Activated CD4-positive, alpha-beta T cell treated with anti-CD3 and anti-CD28 coated beads, Interleukin-2, amount 10 ng/mL, durations not matched to agents 7 days and 5 days (primary cell): ENCODE data around the gene MEN1. TPM values are rescaled to one million over a fixed set of nuclear protein-coding genes. Genes with fewer than 3 reads are reported as not detected.
A peak's percentile ranks its signal among the peaks of the same experiment; 100 is the strongest.

Experiments
- CTCF ChIA-PET: fragments of 350-600 bp; sonication (Branson Sonifier 250); formaldehyde crosslinking; loops from one replicate; lab custom pipeline; 2021; ENCODE audit warnings: antibody characterized with exemption; lab: Charles Lee
- POLR2A ChIA-PET: fragments of 350-600 bp; sonication (Branson Sonifier 250); formaldehyde crosslinking; loops from one replicate; lab custom pipeline; 2021; ENCODE audit warnings: antibody characterized with exemption; lab: Charles Lee
- DNase-seq: peaks from one replicate; pipeline ENCODE4 v3.0.0-alpha.2; 2020
- H3K27ac Mint-ChIP-seq: one replicate; pipeline ENCODE4 v1.8.0; 2021; ENCODE audit warnings: mild to moderate bottlenecking, moderate library complexity, mixed read lengths
- H3K27me3 Mint-ChIP-seq: one replicate; pipeline ENCODE4 v1.8.0; 2021; ENCODE audit warnings: mixed read lengths
- H3K36me3 Mint-ChIP-seq: one replicate; pipeline ENCODE4 v1.8.0; 2021; ENCODE audit warnings: low read depth, mixed read lengths
- H3K4me1 Mint-ChIP-seq: one replicate; pipeline ENCODE4 v1.8.0; 2021; ENCODE audit warnings: mixed read lengths
- H3K4me3 Mint-ChIP-seq: one replicate; pipeline ENCODE4 v1.8.0; 2021; ENCODE audit warnings: mild to moderate bottlenecking, moderate library complexity, mixed read lengths
- H3K9me3 Mint-ChIP-seq: one replicate; pipeline ENCODE4 v1.8.0; 2021; ENCODE audit warnings: mixed read lengths
- total RNA-seq, 2 experiments: library from RNA; stranded (reverse); gene quantifications; one replicate each; pipeline ENCODE4 v1.2.3, GENCODE V29; 2021

The MEN1 gene
- total RNA-seq, 2 experiments from 2014 or later, result 35.1 to 38.7 TPM

- Mint-ChIP-seq H3K27ac (peak overlapping the region; percentile 98), H3K9me3 (no peaks in the 10 kb centered on the region), H3K27me3 (no peaks in the 10 kb centered on the region), H3K36me3 (peaks cover 45% of the 10 kb centered on the region), H3K4me3 (peak overlapping the region; percentile 81), H3K4me1 (peaks cover 60% of the 10 kb centered on the region)
- POLR2A ChIA-PET, result interaction anchor here (0.9 kb wide), 1 partner anchor 34 kb away, joined by 4 read pairs; the partner anchor contains the start of gene RASGRP2
- no peak for DNase-seq
- CTCF ChIA-PET, result interaction anchor here (0.6 to 1.8 kb wide), 8 partner anchors 10 to 373 kb away, joined by 3 to 7 read pairs (median 3); partner anchors contain the start of gene RASGRP2
Measured at GRCh38 chr11:64778223-64778472, 32.2 kb downstream of the MEN1 start.

- peaks cover 65% of the 10 kb centered on the region for H3K4me1 Mint-ChIP-seq
- no peaks in the 10 kb centered on the region for H3K9me3 Mint-ChIP-seq
- peak; percentile 82 for DNase-seq
- H3K27ac Mint-ChIP-seq, result peak overlapping the region; percentile 74
- POLR2A ChIA-PET, result interaction anchor here (1.7 kb wide), 1 partner anchor 33 kb away, joined by 6 read pairs; no protein-coding TSS in a partner anchor
- H3K36me3 Mint-ChIP-seq, result peaks cover 50% of the 10 kb centered on the region
- H3K27me3 Mint-ChIP-seq, result no peaks in the 10 kb centered on the region
- H3K4me3 Mint-ChIP-seq, result peak overlapping the region; percentile 97
- CTCF ChIA-PET, result interaction anchor here (0.6 to 1.9 kb wide), 2 partner anchors 10 to 72 kb away, joined by 3 to 4 read pairs; no protein-coding TSS in a partner anchor
Measured at GRCh38 chr11:64777449-64778222, 32.7 kb downstream of the MEN1 start.

GRCh38 chr11:64776875-64777274, 33.5 kb downstream of the MEN1 start:
- DNase-seq, result no peak

GRCh38 chr11:64776425-64776824, 33.9 kb downstream of the MEN1 start:
- H3K27me3 Mint-ChIP-seq, result no peaks in the 10 kb centered on the region
- peak overlapping the region; percentile 97 for H3K4me3 Mint-ChIP-seq
- CTCF ChIA-PET, result interaction anchor here (0.9 to 7.6 kb wide), 4 partner anchors 9 to 76 kb away, joined by 3 to 51 read pairs (median 4); no protein-coding TSS in a partner anchor

More at GRCh38 chr11:64776875-64777274, 33.5 kb downstream of the MEN1 start:
- Mint-ChIP-seq H3K36me3 (peaks cover 57% of the 10 kb centered on the region), H3K27ac (peak overlapping the region; percentile 74), H3K27me3 (no peaks in the 10 kb centered on the region), H3K9me3 (no peaks in the 10 kb centered on the region), H3K4me1 (peaks cover 72% of the 10 kb centered on the region), H3K4me3 (peak overlapping the region; percentile 97)
- ChIA-PET CTCF (interaction anchor here (0.9 to 7.6 kb wide), 4 partner anchors 9 to 75 kb away, joined by 3 to 51 read pairs (median 4); no protein-coding TSS in a partner anchor), POLR2A (interaction anchor here (1.7 kb wide), 1 partner anchor 32 kb away, joined by 6 read pairs; no protein-coding TSS in a partner anchor)

GRCh38 chr11:64774144-64774543, 36.2 kb downstream of the MEN1 start:
- Mint-ChIP-seq H3K4me1 (peaks cover 73% of the 10 kb centered on the region), H3K9me3 (no peaks in the 10 kb centered on the region), H3K4me3 (no peak overlapping the region), H3K27ac (no peak overlapping the region), H3K27me3 (no peaks in the 10 kb centered on the region), H3K36me3 (peaks cover 83% of the 10 kb centered on the region)
- ChIA-PET POLR2A (no interaction called here), CTCF (interaction anchor here (1.1 to 7.6 kb wide), 3 partner anchors 12 to 85 kb away, joined by 3 to 51 read pairs (median 4); partner anchors contain the start of gene RASGRP2)
- DNase-seq, result no peak

More at GRCh38 chr11:64776425-64776824, 33.9 kb downstream of the MEN1 start:
- Mint-ChIP-seq H3K36me3 (peaks cover 61% of the 10 kb centered on the region), H3K4me1 (peaks cover 77% of the 10 kb centered on the region), H3K9me3 (no peaks in the 10 kb centered on the region), H3K27ac (peak overlapping the region; percentile 74)
- no peak for DNase-seq
- POLR2A ChIA-PET, result interaction anchor here (1.7 kb wide), 1 partner anchor 32 kb away, joined by 6 read pairs; no protein-coding TSS in a partner anchor

GRCh38 chr11:64772303-64773018, 37.9 kb downstream of the MEN1 start:
- no peaks in the 10 kb centered on the region for H3K27me3 Mint-ChIP-seq
- peak overlapping the region; percentile 81 for H3K27ac Mint-ChIP-seq

GRCh38 chr11:64771861-64772260, 38.5 kb downstream of the MEN1 start:
- H3K27ac Mint-ChIP-seq, result peak overlapping the region; percentile 81
- DNase-seq, result no peak
- CTCF ChIA-PET, result interaction anchor here (1.1 to 7.6 kb wide), 3 partner anchors 9 to 27 kb away, joined by 3 to 51 read pairs (median 5); partner anchors contain the start of gene RASGRP2
- POLR2A ChIA-PET, result interaction anchor here (1.4 kb wide), 1 partner anchor 27 kb away, joined by 3 read pairs; no protein-coding TSS in a partner anchor
- no peaks in the 10 kb centered on the region for H3K27me3 Mint-ChIP-seq
- no peaks in the 10 kb centered on the region for H3K9me3 Mint-ChIP-seq
- peaks cover 97% of the 10 kb centered on the region for H3K36me3 Mint-ChIP-seq
- peaks cover 91% of the 10 kb centered on the region for H3K4me1 Mint-ChIP-seq
- H3K4me3 Mint-ChIP-seq, result no peak overlapping the region

More at GRCh38 chr11:64772303-64773018, 37.9 kb downstream of the MEN1 start:
- no peak for DNase-seq
- peaks cover 97% of the 10 kb centered on the region for H3K36me3 Mint-ChIP-seq
- CTCF ChIA-PET, result interaction anchor here (0.7 to 7.6 kb wide), 3 partner anchors 10 to 47 kb away, joined by 3 to 51 read pairs (median 3); no protein-coding TSS in a partner anchor
- peak overlapping the region; percentile 35 for H3K4me3 Mint-ChIP-seq
- no peaks in the 10 kb centered on the region for H3K9me3 Mint-ChIP-seq
- POLR2A ChIA-PET, result interaction anchor here (0.6 to 1.4 kb wide), 2 partner anchors 20 to 27 kb away, joined by 3 to 8 read pairs; no protein-coding TSS in a partner anchor
- H3K4me1 Mint-ChIP-seq, result peaks cover 89% of the 10 kb centered on the region

- Mint-ChIP-seq H3K9me3 (no peaks in the 10 kb centered on the region), H3K27ac (no peak overlapping the region), H3K27me3 (no peaks in the 10 kb centered on the region), H3K4me1 (peaks cover 86% of the 10 kb centered on the region), H3K4me3 (no peak overlapping the region), H3K36me3 (peaks cover 91% of the 10 kb centered on the region)
- ChIA-PET POLR2A (no interaction called here), CTCF (interaction anchor here (1.5 to 7.6 kb wide), 2 partner anchors 8 to 27 kb away, joined by 4 to 51 read pairs; no protein-coding TSS in a partner anchor)
- no peak for DNase-seq
Measured at GRCh38 chr11:64770120-64770519, 40.2 kb downstream of the MEN1 start.

- ChIA-PET POLR2A (no interaction called here), CTCF (interaction anchor here (1.1 kb wide), 1 partner anchor 9 kb away, joined by 5 read pairs; the partner anchor contains the start of gene PYGM)
- Mint-ChIP-seq H3K4me3 (no peak overlapping the region), H3K9me3 (no peaks in the 10 kb centered on the region), H3K27me3 (no peaks in the 10 kb centered on the region), H3K27ac (peak overlapping the region; percentile 27), H3K4me1 (peaks cover 86% of the 10 kb centered on the region), H3K36me3 (peaks cover 91% of the 10 kb centered on the region)
- no peak for DNase-seq
Measured at GRCh38 chr11:64769283-64769682, 41.1 kb downstream of the MEN1 start.

GRCh38 chr11:64768300-64768694, 42.1 kb downstream of the MEN1 start:
- H3K9me3 Mint-ChIP-seq, result no peaks in the 10 kb centered on the region
- H3K27ac Mint-ChIP-seq, result peak overlapping the region; percentile 14

GRCh38 chr11:64767344-64768299, 42.7 kb downstream of the MEN1 start:
- H3K4me3 Mint-ChIP-seq, result no peak overlapping the region
- DNase-seq, result peak; percentile 91
- peaks cover 87% of the 10 kb centered on the region for H3K4me1 Mint-ChIP-seq
- H3K27ac Mint-ChIP-seq, result peak overlapping the region; percentile 91
- H3K27me3 Mint-ChIP-seq, result no peaks in the 10 kb centered on the region
- H3K9me3 Mint-ChIP-seq, result no peaks in the 10 kb centered on the region
- H3K36me3 Mint-ChIP-seq, result peaks cover 92% of the 10 kb centered on the region
- CTCF ChIA-PET, result interaction anchor here (1.0 to 1.3 kb wide), 4 partner anchors 8 to 229 kb away, joined by 3 to 5 read pairs (median 4); partner anchors contain the start of genes BATF2, PYGM and SF1
- POLR2A ChIA-PET, result no interaction called here

More at GRCh38 chr11:64768300-64768694, 42.1 kb downstream of the MEN1 start:
- ChIA-PET POLR2A (no interaction called here), CTCF (interaction anchor here (1.0 to 1.3 kb wide), 4 partner anchors 8 to 229 kb away, joined by 3 to 5 read pairs (median 4); partner anchors contain the start of genes BATF2, PYGM and SF1)
- Mint-ChIP-seq H3K36me3 (peaks cover 92% of the 10 kb centered on the region), H3K4me1 (peaks cover 87% of the 10 kb centered on the region), H3K4me3 (no peak overlapping the region), H3K27me3 (no peaks in the 10 kb centered on the region)
- DNase-seq, result no peak
